CD4-positive, alpha-beta T cell (primary cell): ENCODE results near the gene CDH4. TPM values are rescaled to one million over a fixed set of nuclear protein-coding genes. Genes with fewer than 3 reads are reported as not detected.

Experiments used
- ATAC-seq: fragments of 200-7000 bp; cut with Tn5 transposase; one replicate; pipeline ENCODE4 v1.10.0; 2022; ENCODE audit warnings: mild to moderate bottlenecking; ENCODE audit not compliant: poor library complexity
- CTCF ChIA-PET: fragments of 350-600 bp; sonication (Branson Sonifier 250); formaldehyde crosslinking; loops from one replicate; lab custom pipeline; 2021; ENCODE audit warnings: antibody characterized with exemption, inconsistent platforms; lab: Charles Lee
- POLR2A ChIA-PET: fragments of 350-600 bp; sonication (Branson Sonifier 250); formaldehyde crosslinking; loops from one replicate; lab custom pipeline; 2021; ENCODE audit warnings: antibody characterized with exemption, inconsistent platforms; lab: Charles Lee
- DNase-seq, 14 experiments: peaks; one replicate each; pipeline ENCODE4 v3.0.0-alpha.2; 2013 to 2020; ENCODE audit warnings: mixed read lengths in 2 of 14
- H3K27ac ChIP-seq, 2 donors: one replicate each; pipeline versions ENCODE4 v1.5.1 to v1.7.0; 2013; ENCODE audit warnings: low read length in 2 of 2, low read depth in 1 of 2, mild to moderate bottlenecking in 1 of 2
- H3K27me3 ChIP-seq, 2 experiments: 1 replicate in 1 of 2; 2 replicates in 1 of 2; pipeline versions ENCODE4 v1.6.1 to v1.7.0; 2013; ENCODE audit warnings: low read length in 2 of 2, control low read depth in 1 of 2, mild to moderate bottlenecking in 1 of 2, moderate library complexity in 1 of 2; ENCODE audit not compliant: insufficient read depth in 2 of 2, control insufficient read depth in 1 of 2
- H3K36me3 ChIP-seq: one replicate; pipeline ENCODE4 v1.6.1; 2013; ENCODE audit warnings: low read length, control low read depth; ENCODE audit not compliant: insufficient read depth
- H3K4me1 ChIP-seq: one replicate; pipeline ENCODE4 v1.6.1; 2013; ENCODE audit warnings: low read length, control low read depth; ENCODE audit not compliant: insufficient read depth
- H3K4me3 ChIP-seq: one replicate; pipeline ENCODE4 v1.5.1; 2013; ENCODE audit warnings: mild to moderate bottlenecking, low read length, moderate library complexity
- H3K9me3 ChIP-seq, 2 experiments: 1 replicate in 1 of 2; 2 replicates in 1 of 2; pipeline versions ENCODE4 v1.6.1 to v1.7.0; 2013; ENCODE audit warnings: low read length in 2 of 2, mild to moderate bottlenecking in 2 of 2, control low read depth in 1 of 2, moderate library complexity in 1 of 2; ENCODE audit not compliant: control insufficient read depth in 1 of 2, insufficient read depth in 1 of 2
- H3K27ac Mint-ChIP-seq: one replicate; pipeline ENCODE4 v1.8.0; 2020; ENCODE audit warnings: mixed read lengths
- H3K27me3 Mint-ChIP-seq: one replicate; pipeline ENCODE4 v1.8.0; 2021; ENCODE audit warnings: mixed read lengths
- H3K36me3 Mint-ChIP-seq: one replicate; pipeline ENCODE4 v1.8.0; 2021; ENCODE audit warnings: low read depth, mixed read lengths
- H3K4me1 Mint-ChIP-seq: one replicate; pipeline ENCODE4 v1.8.0; 2021; ENCODE audit warnings: low read depth, mixed read lengths
- H3K4me3 Mint-ChIP-seq: one replicate; pipeline ENCODE4 v1.8.0; 2020; ENCODE audit warnings: mild to moderate bottlenecking, mixed read lengths
- H3K9me3 Mint-ChIP-seq: one replicate; pipeline ENCODE4 v1.8.0; 2020; ENCODE audit warnings: mixed read lengths
- CTCF ChIP-seq: fragments of 200-600 bp; IDR thresholded peaks from one replicate; pipeline ENCODE4 v1.8.0; 2022; ENCODE audit warnings: antibody characterized with exemption, mild to moderate bottlenecking
- intact Hi-C, 2 experiments: fragments of 100-400 bp; cut with DNase I in 1 of 2; cut with micrococcal nuclease in 1 of 2; formaldehyde crosslinking; loops; one replicate each; pipeline versions ENCODE4 v1.15.1 to v1.9.0; 2023 to 2025; cut with DNase I, micrococcal nuclease
- total RNA-seq, 174 experiments: library from RNA in 2 of 174; stranded (reverse) in 2 of 174; gene quantifications; one replicate each; pipeline ENCODE4 v1.2.3 and lab custom pipeline; 2021 to 2026

Gene CDH4
- total RNA-seq, 2 experiments from 2014 or later = 0.11 TPM

GRCh38 chr20:61291166-61291829, 39.2 kb downstream of the CDH4 start:
- no peak for TF ChIP-seq CTCF
- Histone ChIP-seq H3K27ac (no peak overlapping the region), H3K9me3 (peaks cover 0 to 49% of the 10 kb centered on the region in 2 experiments), H3K4me1 (no peaks in the 10 kb centered on the region), H3K4me3 (no peak overlapping the region), H3K36me3 (no peaks in the 10 kb centered on the region), H3K27me3 (no peaks in the 10 kb centered on the region)
- Mint-ChIP-seq H3K9me3 (no peaks in the 10 kb centered on the region), H3K27me3 (no peaks in the 10 kb centered on the region), H3K27ac (no peak overlapping the region), H3K4me1 (no peaks in the 10 kb centered on the region), H3K36me3 (no peaks in the 10 kb centered on the region), H3K4me3 (no peak overlapping the region)
- intact Hi-C loops = no loop called here
- ChIA-PET CTCF (no interaction called here), POLR2A (no interaction called here)
- DNase-seq (no peak), ATAC-seq (no peak)

- TF ChIP-seq CTCF = no peak
- no peak overlapping the region for H3K27ac ChIP-seq
- no peaks in the 10 kb centered on the region for H3K9me3 Mint-ChIP-seq
- no peaks in the 10 kb centered on the region for H3K27me3 ChIP-seq
- intact Hi-C loops = no loop called here
- H3K4me1 ChIP-seq = no peaks in the 10 kb centered on the region
- no peak for DNase-seq
- H3K27ac Mint-ChIP-seq = no peak overlapping the region
- H3K36me3 ChIP-seq = no peaks in the 10 kb centered on the region
- no peaks in the 10 kb centered on the region for H3K27me3 Mint-ChIP-seq
- no peak for ATAC-seq
- ChIA-PET CTCF (no interaction called here), POLR2A (no interaction called here)
- no peak overlapping the region for H3K4me3 Mint-ChIP-seq
- H3K36me3 Mint-ChIP-seq = no peaks in the 10 kb centered on the region
- H3K4me1 Mint-ChIP-seq = no peaks in the 10 kb centered on the region
- H3K9me3 ChIP-seq = peaks cover 0 to 47% of the 10 kb centered on the region in 2 experiments
- H3K4me3 ChIP-seq = no peak overlapping the region
Measured at GRCh38 chr20:61292391-61292790, 40.3 kb downstream of the CDH4 start.

- no peak for TF ChIP-seq CTCF
- POLR2A ChIA-PET = no interaction called here
- H3K27ac ChIP-seq = no peak overlapping the region
- no peak for ATAC-seq
- H3K27me3 ChIP-seq = no peaks in the 10 kb centered on the region
- DNase-seq = no peak
- no peaks in the 10 kb centered on the region for H3K36me3 Mint-ChIP-seq
- peaks cover 0 to 47% of the 10 kb centered on the region in 2 experiments for H3K9me3 ChIP-seq
- H3K27me3 Mint-ChIP-seq = no peaks in the 10 kb centered on the region
- no peak overlapping the region for H3K4me3 ChIP-seq
- no peaks in the 10 kb centered on the region for H3K4me1 Mint-ChIP-seq
- CTCF ChIA-PET = no interaction called here
- H3K27ac Mint-ChIP-seq = no peak overlapping the region
- H3K9me3 Mint-ChIP-seq = no peaks in the 10 kb centered on the region
- intact Hi-C loops = no loop called here
- no peak overlapping the region for H3K4me3 Mint-ChIP-seq
- no peaks in the 10 kb centered on the region for H3K36me3 ChIP-seq
- H3K4me1 ChIP-seq = no peaks in the 10 kb centered on the region
Measured at GRCh38 chr20:61292821-61293612, 41.0 kb downstream of the CDH4 start.
